MCF 10A (cell line): ENCODE results near the gene CEP19. TPM values are rescaled to one million over a fixed set of nuclear protein-coding genes. Genes with fewer than 3 reads are reported as not detected.

Source experiments
- BruUV-seq: library from RNA; stranded (reverse); fragments of 400-500 nt; replicated peaks from 2 replicates; lab custom pipeline; 2021; lab: Mats Ljungman, UMichigan
- CTCF ChIA-PET: fragments of 300-600 bp; sonication (Branson Sonifier 250); formaldehyde crosslinking; extraction: SDS; loops from one replicate; lab custom pipeline; 2021; ENCODE audit warnings: antibody characterized with exemption, inconsistent platforms; lab: Yijun Ruan, JAX
- POLR2A ChIA-PET: fragments of 300-600, 350-650 bp; sonication (Branson Sonifier 250); formaldehyde crosslinking; extraction: SDS; loops from one replicate; lab custom pipeline; 2020; ENCODE audit warnings: antibody characterized with exemption, inconsistent platforms; lab: Yijun Ruan, JAX
- DNase-seq: peaks from one replicate; pipeline ENCODE4 v3.0.0-alpha.2; 2018; ENCODE audit not compliant: unreplicated experiment
- H3K27ac Mint-ChIP-seq: one replicate; pipeline ENCODE4 v1.8.0; 2022; ENCODE audit warnings: mild to moderate bottlenecking, low read depth, mixed read lengths; ENCODE audit not compliant: unreplicated experiment
- H3K27me3 Mint-ChIP-seq: one replicate; pipeline ENCODE4 v1.8.0; 2022; ENCODE audit warnings: mixed read lengths; ENCODE audit not compliant: insufficient read depth, unreplicated experiment
- H3K36me3 Mint-ChIP-seq: one replicate; pipeline ENCODE4 v1.8.0; 2022; ENCODE audit warnings: mild to moderate bottlenecking, moderate library complexity, mixed read lengths; ENCODE audit not compliant: insufficient read depth, unreplicated experiment
- H3K4me1 Mint-ChIP-seq: one replicate; pipeline ENCODE4 v1.8.0; 2022; ENCODE audit warnings: mixed read lengths; ENCODE audit not compliant: insufficient read depth, unreplicated experiment
- H3K4me3 Mint-ChIP-seq: one replicate; pipeline ENCODE4 v1.8.0; 2022; ENCODE audit warnings: mild to moderate bottlenecking, moderate library complexity, mixed read lengths; ENCODE audit not compliant: unreplicated experiment
- H3K9me3 Mint-ChIP-seq: one replicate; pipeline ENCODE4 v1.8.0; 2022; ENCODE audit warnings: mixed read lengths; ENCODE audit not compliant: unreplicated experiment
- intact Hi-C: fragments of 100-400 bp; cut with micrococcal nuclease; formaldehyde crosslinking; loops from 2 replicates; pipeline ENCODE4 v1.14.1; 2022
- total RNA-seq: library from RNA; stranded (reverse); gene quantifications from 2 replicates; pipeline ENCODE4 v1.2.3, GENCODE V29; 2022
- TF ChIP-seq, protein P1 (sequence below): fragments of 200-600 bp; IDR thresholded peaks from one replicate; pipeline ENCODE4 v1.8.0; 2022; ENCODE audit warnings: antibody characterized with exemption, mild to moderate bottlenecking; ENCODE audit not compliant: unreplicated experiment

CEP19 gene
- total RNA-seq, 1 experiment from 2014 or later: 1.8 TPM

DNA sequence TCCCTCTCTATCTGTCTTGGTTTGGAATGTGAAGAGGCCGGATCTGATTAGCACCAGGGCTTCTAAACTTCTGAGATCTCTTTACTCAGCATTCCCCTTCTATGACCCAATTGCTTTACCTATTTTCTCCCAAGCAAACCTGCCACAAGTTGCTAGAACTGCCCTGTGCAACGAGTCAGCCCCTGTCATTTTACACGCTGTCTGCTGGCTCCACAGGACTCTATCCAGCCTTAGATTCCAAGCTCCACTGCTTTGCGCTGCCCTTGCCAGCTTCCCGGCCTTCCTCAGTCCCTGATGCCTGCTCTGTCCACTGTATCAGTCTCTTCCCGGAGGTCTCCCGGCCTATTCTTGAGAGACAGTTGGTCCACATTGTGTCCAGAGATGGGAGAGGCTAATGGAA is 12.3 kb downstream of the CEP19 start:
- DNase-seq: no peak
- Mint-ChIP-seq H3K4me3 (no peak overlapping the region), H3K36me3 (peaks cover 5% of the 10 kb centered on the region), H3K4me1 (no peaks in the 10 kb centered on the region), H3K27me3 (no peaks in the 10 kb centered on the region), H3K27ac (no peak overlapping the region), H3K9me3 (no peaks in the 10 kb centered on the region)
- ChIA-PET POLR2A (interaction anchor here (0.9 kb wide), 1 partner anchor 14 kb away, joined by 8 read pairs; no protein-coding TSS in a partner anchor), CTCF (interaction anchor here (0.6 to 0.9 kb wide), 2 partner anchors 176 to 541 kb away, joined by 5 to 7 read pairs; no protein-coding TSS in a partner anchor)
- intact Hi-C loops: no loop called here
- BruUV-seq: no TSS peak
- TF ChIP-seq, protein P1, sequence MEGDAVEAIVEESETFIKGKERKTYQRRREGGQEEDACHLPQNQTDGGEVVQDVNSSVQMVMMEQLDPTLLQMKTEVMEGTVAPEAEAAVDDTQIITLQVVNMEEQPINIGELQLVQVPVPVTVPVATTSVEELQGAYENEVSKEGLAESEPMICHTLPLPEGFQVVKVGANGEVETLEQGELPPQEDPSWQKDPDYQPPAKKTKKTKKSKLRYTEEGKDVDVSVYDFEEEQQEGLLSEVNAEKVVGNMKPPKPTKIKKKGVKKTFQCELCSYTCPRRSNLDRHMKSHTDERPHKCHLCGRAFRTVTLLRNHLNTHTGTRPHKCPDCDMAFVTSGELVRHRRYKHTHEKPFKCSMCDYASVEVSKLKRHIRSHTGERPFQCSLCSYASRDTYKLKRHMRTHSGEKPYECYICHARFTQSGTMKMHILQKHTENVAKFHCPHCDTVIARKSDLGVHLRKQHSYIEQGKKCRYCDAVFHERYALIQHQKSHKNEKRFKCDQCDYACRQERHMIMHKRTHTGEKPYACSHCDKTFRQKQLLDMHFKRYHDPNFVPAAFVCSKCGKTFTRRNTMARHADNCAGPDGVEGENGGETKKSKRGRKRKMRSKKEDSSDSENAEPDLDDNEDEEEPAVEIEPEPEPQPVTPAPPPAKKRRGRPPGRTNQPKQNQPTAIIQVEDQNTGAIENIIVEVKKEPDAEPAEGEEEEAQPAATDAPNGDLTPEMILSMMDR: no peak

DNA sequence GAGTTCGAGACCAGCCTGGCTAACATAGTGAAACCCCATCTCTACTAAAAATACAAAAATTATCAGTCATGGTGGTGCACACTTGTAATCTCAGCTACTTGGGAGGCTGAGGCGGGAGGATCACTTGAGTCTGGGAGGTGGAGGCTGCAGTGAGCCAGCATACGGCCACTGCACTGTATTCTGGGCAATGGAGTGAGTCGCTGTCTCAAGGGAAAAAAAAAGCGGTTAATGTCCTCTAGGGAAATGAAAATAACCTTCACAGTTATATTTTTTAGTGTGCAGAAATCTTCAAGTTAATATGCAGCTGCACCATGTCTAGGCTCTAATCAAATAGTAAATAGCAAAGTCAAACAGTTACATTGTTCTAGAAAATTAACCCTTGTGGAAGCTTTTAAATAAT is 14.8 kb downstream of the CEP19 start:
- ChIA-PET CTCF (interaction anchor here (0.6 to 1.4 kb wide), 5 partner anchors 12 to 1314 kb away, joined by 3 to 9 read pairs (median 3); no protein-coding TSS in a partner anchor), POLR2A (interaction anchor here (1.8 kb wide), 1 partner anchor 13 kb away, joined by 3 read pairs; no protein-coding TSS in a partner anchor)
- Mint-ChIP-seq H3K27me3 (no peaks in the 10 kb centered on the region), H3K27ac (no peak overlapping the region), H3K9me3 (no peaks in the 10 kb centered on the region), H3K4me3 (no peak overlapping the region), H3K36me3 (peaks cover 5% of the 10 kb centered on the region), H3K4me1 (no peaks in the 10 kb centered on the region)
- no TSS peak for BruUV-seq
- TF ChIP-seq, protein P1: no peak
- no peak for DNase-seq
- intact Hi-C loops: no loop called here

DNA sequence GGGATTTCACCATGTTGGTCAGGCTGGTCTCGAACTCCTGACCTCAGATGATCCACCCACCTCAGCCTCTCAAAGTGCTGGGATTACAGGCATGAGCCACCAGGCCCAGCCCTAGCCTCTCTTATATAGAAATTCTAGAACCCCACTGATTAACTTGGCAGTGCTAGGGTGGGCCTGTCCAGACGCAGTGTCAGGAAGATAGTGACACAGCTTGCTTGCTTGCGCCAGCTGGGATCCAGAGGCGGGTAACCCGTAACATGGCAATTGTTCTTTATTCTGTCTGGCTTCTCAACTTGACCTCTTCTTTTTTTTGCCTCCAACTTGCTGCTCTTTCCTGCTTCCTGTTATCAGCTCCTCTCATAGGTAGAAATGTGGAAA is 16.2 kb downstream of the CEP19 start:
- no peak overlapping the region for H3K4me3 Mint-ChIP-seq
- TF ChIP-seq, protein P1: no peak
- H3K36me3 Mint-ChIP-seq: peaks cover 5% of the 10 kb centered on the region
- H3K9me3 Mint-ChIP-seq: no peaks in the 10 kb centered on the region
- no peak overlapping the region for H3K27ac Mint-ChIP-seq
- no TSS peak for BruUV-seq
- intact Hi-C loops: no loop called here
- H3K4me1 Mint-ChIP-seq: no peaks in the 10 kb centered on the region
- ChIA-PET CTCF (interaction anchor here (0.6 to 1.2 kb wide), 4 partner anchors 8 to 641 kb away, joined by 3 to 7 read pairs (median 4); no protein-coding TSS in a partner anchor), POLR2A (no interaction called here)
- no peak for DNase-seq
- H3K27me3 Mint-ChIP-seq: no peaks in the 10 kb centered on the region

DNA sequence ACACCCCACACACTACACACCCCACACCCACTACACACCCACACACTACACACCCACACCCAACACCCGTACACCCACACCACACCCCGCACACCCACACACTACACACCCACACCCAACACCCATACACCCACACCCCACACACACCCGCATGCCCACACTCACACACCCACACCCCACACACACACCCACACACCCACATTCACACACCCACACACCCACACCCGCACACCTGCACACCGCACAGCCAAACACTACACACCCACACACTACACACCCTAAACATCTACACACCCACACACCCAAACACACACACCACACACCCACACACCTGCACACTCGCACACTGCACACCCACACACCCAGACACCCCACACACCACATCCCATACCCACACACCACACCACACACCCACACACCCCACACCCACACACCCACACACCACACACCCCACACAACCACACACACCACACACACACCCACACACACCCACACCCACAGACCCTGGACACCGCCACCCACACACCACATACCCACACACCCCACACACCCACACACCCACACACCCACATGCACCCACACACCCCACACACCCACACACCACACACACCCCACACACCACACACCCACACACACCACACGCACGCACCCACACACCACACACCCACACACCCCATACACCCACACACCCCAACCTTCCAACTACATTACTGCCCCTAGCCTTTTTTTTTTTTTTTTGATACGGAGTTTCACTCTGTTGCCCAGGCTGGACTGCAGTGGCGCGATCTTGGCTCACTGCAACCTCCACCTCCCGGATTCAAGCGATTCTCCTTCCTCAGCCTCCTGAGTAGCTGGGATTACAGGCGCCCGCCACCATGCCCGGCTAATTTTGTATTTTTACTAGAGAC is 16.9 kb downstream of the CEP19 start:
- ChIA-PET POLR2A (no interaction called here), CTCF (interaction anchor here (0.6 to 1.2 kb wide), 4 partner anchors 8 to 640 kb away, joined by 3 to 7 read pairs (median 4); no protein-coding TSS in a partner anchor)
- Mint-ChIP-seq H3K27ac (no peak overlapping the region), H3K9me3 (no peaks in the 10 kb centered on the region), H3K4me3 (no peak overlapping the region), H3K36me3 (peaks cover 5% of the 10 kb centered on the region), H3K4me1 (no peaks in the 10 kb centered on the region), H3K27me3 (no peaks in the 10 kb centered on the region)
- no TSS peak for BruUV-seq
- intact Hi-C loops: no loop called here
- no peak for DNase-seq
- TF ChIP-seq, protein P1: no peak
